B cell (primary cell): ENCODE results near the gene DOC2B. TPM values are rescaled to one million over a fixed set of nuclear protein-coding genes. Genes with fewer than 3 reads are reported as not detected.

Experiments
- ATAC-seq: fragments of 200-7000 bp; cut with Tn5 transposase; one replicate; pipeline ENCODE4 v1.10.0; 2021; ENCODE audit warnings: low read depth, mild to moderate bottlenecking, moderate number of reproducible peaks, moderate library complexity
- CTCF ChIA-PET: fragments of 350-600 bp; sonication (Branson Sonifier 250); formaldehyde crosslinking; loops from one replicate; lab custom pipeline; 2021; ENCODE audit warnings: antibody characterized with exemption, inconsistent platforms; lab: Charles Lee
- POLR2A ChIA-PET: fragments of 350-600 bp; sonication (Branson Sonifier 250); formaldehyde crosslinking; loops from one replicate; lab custom pipeline; 2021; ENCODE audit warnings: antibody characterized with exemption; lab: Charles Lee
- DNase-seq: peaks from one replicate; pipeline ENCODE4 v3.0.0; 2013
- H2AFZ ChIP-seq: 2 replicates; pipeline ENCODE4 v1.6.1; 2012; ENCODE audit warnings: mild to moderate bottlenecking, low read depth, low read length; ENCODE audit not compliant: insufficient read depth, poor library complexity, severe bottlenecking
- H3K27ac ChIP-seq, 2 donors: 1 replicate in 1 of 2; 2 replicates in 1 of 2; pipeline ENCODE4 v1.5.1; 2012 to 2013; ENCODE audit warnings: low read length in 2 of 2, mild to moderate bottlenecking in 2 of 2, moderate library complexity in 1 of 2
- H3K27me3 ChIP-seq, 4 experiments: fragments of 200-600 bp in 1 of 4; sonication (generic) in 1 of 4; replicated peaks in 1 of 4; 1 replicate in 2 of 4; 2 replicates in 2 of 4; pipeline versions ENCODE4 v1.6.1 to v1.7.0; 2013 to 2016; ENCODE audit warnings: low read length in 3 of 4, mild to moderate bottlenecking in 2 of 4, mixed read lengths in 1 of 4, moderate library complexity in 1 of 4; ENCODE audit not compliant: insufficient read depth in 4 of 4, control insufficient read depth in 3 of 4; ENCODE audit errors: control extremely low read depth in 1 of 4
- H3K36me3 ChIP-seq, 2 experiments: replicated peaks in 1 of 2; 1 replicate in 1 of 2; 2 replicates in 1 of 2; pipeline versions ENCODE4 v1.6.1 to v1.7.1; 2013; ENCODE audit warnings: low read length in 1 of 2; ENCODE audit not compliant: insufficient read depth in 2 of 2, control insufficient read depth in 1 of 2; ENCODE audit errors: control extremely low read depth in 1 of 2, extremely low read depth in 1 of 2
- H3K4me1 ChIP-seq, 2 donors: fragments of 200-600 bp in 1 of 2; sonication (generic) in 1 of 2; 1 replicate in 1 of 2; 2 replicates in 1 of 2; pipeline versions ENCODE4 v1.5.1 to v1.6.1; 2013 to 2017; ENCODE audit warnings: low read length in 2 of 2; ENCODE audit not compliant: control insufficient read depth in 2 of 2, insufficient read depth in 2 of 2
- H3K4me2 ChIP-seq: replicated peaks from 2 replicates; pipeline ENCODE3; 2012; ENCODE audit warnings: mild to moderate bottlenecking, low read depth, low read length; ENCODE audit not compliant: poor library complexity, severe bottlenecking
- H3K4me3 ChIP-seq, 5 experiments: fragments of 200-600 bp in 1 of 5; sonication (generic) in 1 of 5; 1 replicate in 3 of 5; 2 replicates in 2 of 5; pipeline versions ENCODE4 v1.5.1 to v1.7.0; 2011 to 2016; ENCODE audit warnings: low read length in 4 of 5, mild to moderate bottlenecking in 4 of 5, low read depth in 2 of 5, control low read depth in 1 of 5, moderate library complexity in 1 of 5; ENCODE audit not compliant: insufficient read depth in 1 of 5; ENCODE audit errors: control extremely low read depth in 1 of 5, extremely low read depth in 1 of 5
- H3K79me2 ChIP-seq: fragments of 200-600 bp; sonication (generic); one replicate; pipeline ENCODE4 v1.6.0; 2016; ENCODE audit warnings: low read length; ENCODE audit not compliant: control insufficient read depth, insufficient read depth
- H3K9ac ChIP-seq: fragments of 200-600 bp; sonication (generic); 2 replicates; pipeline ENCODE4 v1.6.1; 2017; ENCODE audit warnings: mild to moderate bottlenecking, low read length, moderate library complexity
- H3K9me3 ChIP-seq, 3 donors: one replicate each; pipeline versions ENCODE4 v1.6.1 to v1.7.1; 2013; ENCODE audit warnings: low read length in 2 of 3; ENCODE audit not compliant: control insufficient read depth in 2 of 3, insufficient read depth in 1 of 3; ENCODE audit errors: control extremely low read depth in 1 of 3
- H4K20me1 ChIP-seq: 2 replicates; pipeline ENCODE4 v1.6.0; 2012; ENCODE audit warnings: mild to moderate bottlenecking, low read length; ENCODE audit not compliant: insufficient read depth, control insufficient read depth, poor library complexity, severe bottlenecking
- H3K27ac Mint-ChIP-seq: one replicate; pipeline ENCODE4 v1.8.0; 2021; ENCODE audit warnings: mixed read lengths
- H3K27me3 Mint-ChIP-seq: one replicate; pipeline ENCODE4 v1.8.0; 2021; ENCODE audit warnings: mixed read lengths
- H3K4me1 Mint-ChIP-seq: one replicate; pipeline ENCODE4 v1.8.0; 2021; ENCODE audit warnings: mixed read lengths
- H3K4me3 Mint-ChIP-seq: one replicate; pipeline ENCODE4 v1.8.0; 2021; ENCODE audit warnings: mixed read lengths
- H3K9me3 Mint-ChIP-seq: one replicate; pipeline ENCODE4 v1.8.0; 2022; ENCODE audit warnings: mixed read lengths; ENCODE audit not compliant: insufficient read depth
- CTCF ChIP-seq: fragments of 200-600 bp; IDR thresholded peaks from one replicate; pipeline ENCODE4 v1.8.0; 2022; ENCODE audit warnings: antibody characterized with exemption, mild to moderate bottlenecking
- EZH2 ChIP-seq: IDR thresholded peaks from 2 replicates; pipeline ENCODE4 v1.6.1; 2012; ENCODE audit warnings: borderline replicate concordance, low read depth, mild to moderate bottlenecking, moderate library complexity, low read length; ENCODE audit not compliant: insufficient read depth, poor library complexity, severe bottlenecking
- WGBS: methylation state at CpG from one replicate; pipeline ENCODE4 v1.1.5; 2013; ENCODE audit warnings: missing lambda C conversion rate; ENCODE audit not compliant: insufficient coverage; 5-methylcytosine and 5-hydroxymethylcytosine counted together
- intact Hi-C: fragments of 100-400 bp; cut with micrococcal nuclease; formaldehyde crosslinking; loops from one replicate; pipeline ENCODE4 v1.10.0; 2022
- polyA minus RNA-seq: library from RNA; depleted of rRNA, polyadenylated mRNA; stranded (reverse); fragments of >200 nt; gene quantifications from 2 replicates; pipeline ENCODE4 v1.2.3, GENCODE V29; 2012
- polyA plus RNA-seq: library from polyadenylated mRNA; depleted of rRNA; stranded (reverse); fragments of >200 nt; gene quantifications from 2 replicates; pipeline ENCODE4 v1.2.3, GENCODE V29; 2012
- total RNA-seq, 2 donors: library from RNA; stranded (reverse); fragments of 120-200 nt in 1 of 2; gene quantifications; 1 replicate in 1 of 2; 2 replicates in 1 of 2; pipeline versions ENCODE4 v1.2.3 to v1.2.4, GENCODE V29; 2013 to 2022

The DOC2B gene
- total RNA-seq, result not detected in 2 replicates
- total RNA-seq (2013), result 0.07 TPM
- polyA plus RNA-seq, result not detected in 2 replicates
- 0.07 TPM in 1 of 2 replicates, not detected in the other for polyA minus RNA-seq

- POLR2A ChIA-PET, result no interaction called here
- H2AFZ ChIP-seq, result no peak within 1 kb of the TSS
- no peaks in the 10 kb centered on the region for H4K20me1 ChIP-seq
- Mint-ChIP-seq H3K27ac (no peak within 1 kb of the TSS), H3K27me3 (peaks cover 52% of the 10 kb centered on the region), H3K4me1 (peaks cover 5% of the 10 kb centered on the region), H3K9me3 (no peaks in the 10 kb centered on the region), H3K4me3 (peak within 1 kb of the TSS; percentile 33)
- DNase-seq, result no peak
- H3K36me3 ChIP-seq, result no peaks in the 10 kb centered on the region
- no peak within 1 kb of the TSS for H3K9ac ChIP-seq
- H3K79me2 ChIP-seq, result no peaks in the 10 kb centered on the region
- 9% methylated on average over 120 of the region's 120 CpGs for WGBS
- no peaks in the 10 kb centered on the region for H3K9me3 ChIP-seq
- intact Hi-C loops, result no loop called here
- CTCF ChIA-PET, result no interaction called here
- ATAC-seq, result no peak
- no peak within 1 kb of the TSS for H3K4me3 ChIP-seq
- no peak for TF ChIP-seq EZH2
- no peak for TF ChIP-seq CTCF
- no peak within 1 kb of the TSS for H3K27ac ChIP-seq
- no peaks in the 10 kb centered on the region for H3K4me1 ChIP-seq
- H3K27me3 ChIP-seq, result peaks cover 0 to 40% (median 7%) of the 10 kb centered on the region in 4 experiments
- H3K4me2 ChIP-seq, result peak within 1 kb of the TSS; percentile 43
Measured at GRCh38 chr17:181245-182049, at the start of gene DOC2B. DOC2B (minus strand) TSS chr17:181650; CDS start chr17:181479, 171 bp downstream.

DNA sequence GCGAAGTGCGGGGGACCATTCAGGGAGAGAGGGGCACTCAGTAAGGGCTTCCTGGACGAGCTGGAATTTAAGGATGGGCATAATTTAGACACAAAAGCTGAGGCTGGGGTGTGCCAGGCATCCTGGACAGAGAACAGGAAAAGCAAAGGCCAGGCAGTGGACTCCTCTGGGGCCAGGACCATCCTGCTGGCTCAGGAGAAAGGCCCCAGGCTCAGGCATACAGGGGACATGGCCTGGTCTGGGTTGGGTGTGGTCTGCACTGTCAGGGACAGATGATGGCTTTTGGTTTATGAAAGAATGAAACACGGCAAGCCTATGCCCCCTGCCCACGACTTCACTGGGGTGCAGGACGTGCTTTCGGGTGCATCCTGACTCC lies 48.9 kb upstream of the DOC2B start:
- Histone ChIP-seq H3K79me2 (no peaks in the 10 kb centered on the region), H3K9me3 (peaks cover 0 to 8% (median 0%) of the 10 kb centered on the region in 3 donors), H3K4me1 (no peaks in the 10 kb centered on the region), H3K27ac (no peak overlapping the region), H4K20me1 (no peaks in the 10 kb centered on the region), H3K36me3 (no peaks in the 10 kb centered on the region), H3K27me3 (peaks cover 0 to 4% (median 0%) of the 10 kb centered on the region in 4 experiments), H3K9ac (no peak overlapping the region), H2AFZ (no peak overlapping the region), H3K4me2 (no peak overlapping the region), H3K4me3 (no peak overlapping the region)
- Mint-ChIP-seq H3K4me3 (no peak overlapping the region), H3K9me3 (no peaks in the 10 kb centered on the region), H3K27ac (no peak overlapping the region), H3K27me3 (no peaks in the 10 kb centered on the region), H3K4me1 (no peaks in the 10 kb centered on the region)
- WGBS, result 87% methylated on average over 7 of the region's 7 CpGs
- ChIA-PET CTCF (no interaction called here), POLR2A (no interaction called here)
- DNase-seq, result no peak
- intact Hi-C loops, result no loop called here
- ATAC-seq, result no peak
- TF ChIP-seq EZH2 (no peak), CTCF (no peak)
